RPMI7951 (cell line): Measurements from ENCODE around the gene TBX15. TPM values are rescaled to one million over a fixed set of nuclear protein-coding genes. Genes with fewer than 3 reads are reported as not detected.

Experiments
- DNase-seq: peaks from one replicate; pipeline ENCODE4 v3.0.0-alpha.2; 2012; ENCODE audit warnings: low read depth
- total RNA-seq: library from RNA; depleted of rRNA; stranded (reverse); fragments of >200 nt; shearing (Covaris generic); gene quantifications from 2 replicates; pipeline ENCODE4 v1.2.3, GENCODE V29; 2014; rRNA removed

The TBX15 gene
- total RNA-seq, result 0.20 and 0.24 TPM in 2 replicates

DNA sequence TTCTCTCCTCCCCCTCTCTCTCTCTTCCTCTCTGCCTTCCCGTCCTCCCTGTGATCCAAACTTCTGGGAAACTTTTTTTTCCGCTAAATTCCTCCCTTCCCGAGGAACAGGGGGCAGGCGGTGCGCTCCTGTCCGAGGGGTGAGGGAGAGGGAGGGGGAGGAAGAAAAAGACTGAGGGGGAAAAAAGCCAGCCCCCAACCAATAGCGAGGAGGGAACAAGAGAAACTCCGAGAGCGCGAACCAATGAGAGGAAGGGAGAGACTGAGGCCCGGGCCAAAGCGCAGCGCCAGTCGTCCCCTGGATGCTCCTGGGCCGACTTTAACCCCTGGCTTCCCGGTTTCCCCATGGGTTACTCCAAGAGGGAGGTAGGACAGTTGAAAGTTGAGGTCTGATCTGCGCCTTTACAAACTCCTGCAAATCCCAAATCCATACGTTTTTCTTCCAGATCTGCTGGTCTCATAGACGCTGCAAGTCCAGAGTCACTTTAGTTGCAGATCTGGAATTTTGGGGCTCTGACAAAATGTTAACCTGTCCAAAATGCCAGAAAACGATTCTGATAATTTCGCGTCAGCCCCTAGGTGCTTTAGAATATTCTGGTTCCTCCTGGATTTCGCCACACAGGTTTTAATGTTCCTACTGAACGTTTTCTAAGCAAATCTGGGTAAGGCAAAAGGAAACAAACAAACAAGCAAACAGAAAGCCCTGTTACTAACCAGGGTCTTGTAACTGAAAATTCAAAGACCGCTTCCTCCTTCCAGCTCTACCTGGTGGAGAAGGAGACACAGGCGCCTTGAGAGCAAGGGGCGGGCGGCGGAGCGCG is at the start of gene TBX15:
Gene TBX15 (minus strand): TSS at position 158 of the 820 bp plus-strand sequence. CDS start 548 bp downstream, outside the sequence.
- DNase-seq, result no peak

DNA sequence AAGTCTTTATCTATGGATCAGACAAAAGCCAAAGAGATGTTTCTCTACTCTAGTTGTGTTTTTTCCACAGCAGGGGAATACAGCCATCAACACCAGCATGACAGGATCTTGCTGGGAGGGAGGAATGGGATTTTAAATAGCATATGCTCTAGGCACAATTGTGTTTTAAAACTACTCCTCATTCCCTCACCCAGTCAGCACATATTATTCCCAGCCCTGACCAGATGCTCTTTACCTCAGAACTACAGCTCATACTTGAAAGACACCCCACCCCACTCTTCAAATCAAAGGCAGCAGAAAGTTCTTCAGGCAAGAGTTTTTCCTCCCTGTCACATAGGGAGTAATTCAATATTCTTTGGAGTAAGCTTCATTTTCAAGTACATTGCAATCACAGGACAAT is 46.2 kb upstream of the TBX15 start:
- DNase-seq, result no peak

DNA sequence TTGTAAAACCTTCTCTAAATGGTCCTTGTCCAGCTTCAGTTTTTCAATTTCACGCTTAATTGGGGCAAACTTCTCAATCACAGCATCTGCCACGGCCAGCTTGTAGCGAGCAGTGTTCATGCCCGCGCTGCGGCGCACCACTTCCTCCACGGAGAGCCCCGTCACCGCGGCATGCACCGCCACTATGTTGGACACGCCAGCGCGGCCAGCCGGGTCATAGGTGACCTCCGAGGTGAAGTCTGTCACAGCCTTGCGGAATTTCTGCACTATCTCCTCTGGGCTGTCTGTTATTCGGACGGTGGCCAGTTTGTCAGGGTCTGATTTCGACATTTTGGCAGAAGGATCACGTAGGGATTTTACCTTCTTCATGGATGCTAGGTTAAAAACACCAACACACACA is 44.8 kb upstream of the TBX15 start:
- no peak for DNase-seq

DNA sequence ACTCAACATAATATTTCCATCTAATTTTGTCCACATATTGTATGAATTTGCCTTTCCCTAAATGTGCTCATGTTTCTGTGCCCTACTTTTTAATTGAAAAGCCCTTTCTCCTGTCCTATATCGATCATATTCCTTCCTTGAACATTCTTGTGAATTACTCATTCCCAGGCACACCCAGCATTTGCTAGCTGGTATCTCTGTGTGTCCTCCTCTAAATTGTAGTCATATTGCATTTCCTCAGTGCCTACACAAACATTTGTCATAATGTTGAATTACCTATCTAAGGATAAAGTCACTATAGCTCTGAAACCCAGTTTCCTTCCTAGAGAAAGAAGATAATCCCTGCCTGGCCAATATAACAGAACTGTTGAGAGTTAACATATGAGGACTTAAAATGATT is 39.6 kb upstream of the TBX15 start:
- DNase-seq, result no peak

DNA sequence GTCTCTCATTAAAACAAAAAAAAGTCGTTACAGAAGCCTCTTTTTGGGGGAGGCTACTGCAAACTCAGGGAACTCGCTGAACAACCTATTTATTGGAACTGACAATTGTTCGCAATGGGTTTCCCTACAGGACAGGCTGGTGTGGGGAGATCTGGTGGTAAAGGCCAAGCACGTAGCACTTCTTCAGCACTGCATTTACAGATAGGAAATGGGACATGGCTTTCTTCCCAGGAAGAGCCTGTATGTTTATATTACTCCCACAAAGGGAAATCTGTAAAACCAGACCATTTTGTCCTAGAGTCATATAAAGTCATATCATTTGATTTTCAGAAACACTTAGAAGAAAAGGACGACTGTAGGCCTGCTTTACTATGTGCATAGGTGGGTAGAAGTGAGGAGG is 38.8 kb upstream of the TBX15 start:
- DNase-seq, result no peak

DNA sequence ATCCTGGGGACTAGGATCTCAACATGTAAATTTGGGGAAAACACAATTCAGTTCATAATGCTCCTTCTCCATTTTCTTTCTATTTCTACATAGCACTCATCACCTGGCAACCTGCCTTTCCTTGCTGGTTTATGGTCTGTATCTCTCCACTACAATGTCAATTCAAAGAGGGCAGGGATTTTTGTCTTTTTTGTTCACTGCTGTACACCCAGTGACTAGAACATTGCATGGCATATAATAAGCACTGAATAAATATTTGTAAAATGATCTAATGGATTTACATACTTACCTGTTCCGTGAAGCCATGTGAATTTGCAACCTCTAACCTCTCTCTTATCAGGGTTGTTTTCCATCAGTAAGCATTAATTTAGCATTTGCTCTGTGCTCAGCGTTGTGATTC is 27.4 kb upstream of the TBX15 start:
- no peak for DNase-seq

DNA sequence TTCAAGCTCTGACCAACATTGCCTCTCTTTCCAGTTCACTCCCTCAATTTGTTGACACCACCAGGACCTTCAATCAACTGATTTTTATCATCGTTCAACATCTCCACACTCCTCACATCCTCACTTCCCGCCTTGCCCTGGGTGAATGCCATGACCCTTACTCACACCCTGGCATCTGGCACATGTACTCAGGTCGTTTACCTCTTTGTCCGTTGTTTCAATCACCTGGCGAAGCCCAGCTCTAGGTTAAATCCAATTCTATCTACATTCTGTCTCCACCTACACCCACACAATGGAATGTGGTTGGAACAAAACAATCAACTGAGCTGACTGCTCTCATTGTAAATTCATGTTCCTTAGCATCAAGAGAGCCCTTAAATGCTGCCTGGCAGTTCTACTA is 24.2 kb upstream of the TBX15 start:
- no peak for DNase-seq

DNA sequence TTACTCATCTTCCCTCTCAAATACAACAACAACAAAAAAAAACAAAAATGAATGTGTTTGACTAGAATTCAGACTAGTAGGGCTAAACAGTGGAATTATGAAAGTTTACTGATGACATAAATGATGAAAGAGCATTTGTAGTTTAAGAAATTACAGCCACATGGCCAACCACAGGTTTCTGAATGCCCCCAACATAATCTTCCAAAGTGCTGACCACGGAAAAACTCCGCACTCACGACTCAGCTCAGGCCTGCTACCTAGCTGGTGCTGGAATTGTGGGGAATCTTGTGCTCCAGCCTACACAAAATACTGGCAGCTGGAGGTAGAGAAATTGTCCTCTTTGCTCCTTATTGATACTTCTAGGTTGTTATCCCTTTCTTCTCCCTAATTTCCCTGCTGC is 23.6 kb upstream of the TBX15 start:
- DNase-seq, result no peak

DNA sequence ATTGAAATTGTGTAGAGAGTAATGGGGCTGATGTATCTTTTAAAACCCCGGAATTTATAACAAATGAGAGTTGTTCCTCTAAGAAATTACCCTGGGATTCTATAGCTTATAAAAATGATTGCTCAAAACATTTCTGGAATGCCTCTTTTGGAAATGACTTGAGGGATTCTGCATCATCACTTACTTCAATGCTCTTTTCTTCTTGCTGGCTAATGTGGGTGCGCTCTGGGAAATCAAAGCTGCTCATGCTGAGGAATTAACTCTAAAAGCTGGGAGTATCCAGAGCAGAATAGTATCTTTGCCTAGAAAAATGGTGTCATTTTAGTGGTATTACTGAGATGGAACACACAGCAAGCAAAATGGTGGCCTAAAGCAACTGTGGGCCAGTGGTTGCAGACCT is 23.0 kb upstream of the TBX15 start:
- no peak for DNase-seq

DNA sequence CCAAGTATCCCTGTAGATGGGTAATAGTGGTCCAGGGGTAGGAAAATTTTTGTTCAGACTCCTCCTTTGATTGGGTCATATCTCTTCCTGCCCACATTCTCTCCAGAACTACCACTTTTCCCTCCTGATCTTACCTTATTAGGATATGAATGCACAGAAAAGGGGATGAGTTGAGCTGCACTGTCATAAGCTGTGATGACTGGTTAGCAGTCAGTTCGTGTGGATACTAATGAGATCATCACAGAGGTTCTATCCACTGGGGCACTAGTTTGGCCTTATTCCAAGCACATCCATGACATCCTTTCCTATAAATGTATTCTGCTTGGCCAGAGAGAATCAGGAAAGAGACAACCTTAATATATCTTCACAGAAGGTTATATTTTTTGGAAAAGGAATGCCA is 22.1 kb upstream of the TBX15 start:
- DNase-seq, result peak; percentile 44

DNA sequence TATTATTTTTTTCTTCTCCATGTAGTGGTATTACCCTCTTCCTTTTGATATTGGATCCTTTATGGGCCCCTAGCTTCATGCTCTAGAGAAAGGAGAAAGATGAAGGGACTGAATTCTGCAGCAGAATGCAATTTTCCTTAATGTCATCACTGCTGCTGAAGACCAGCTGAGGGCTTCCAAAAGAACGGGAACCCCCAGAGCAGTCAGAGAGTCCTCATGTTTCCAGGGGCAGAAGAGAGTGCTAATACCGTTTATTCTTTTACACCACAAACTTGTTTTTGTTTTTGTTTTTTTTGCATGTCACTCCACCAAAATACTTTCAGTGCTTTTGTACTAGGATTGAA is 21.1 kb upstream of the TBX15 start:
- DNase-seq, result no peak

DNA sequence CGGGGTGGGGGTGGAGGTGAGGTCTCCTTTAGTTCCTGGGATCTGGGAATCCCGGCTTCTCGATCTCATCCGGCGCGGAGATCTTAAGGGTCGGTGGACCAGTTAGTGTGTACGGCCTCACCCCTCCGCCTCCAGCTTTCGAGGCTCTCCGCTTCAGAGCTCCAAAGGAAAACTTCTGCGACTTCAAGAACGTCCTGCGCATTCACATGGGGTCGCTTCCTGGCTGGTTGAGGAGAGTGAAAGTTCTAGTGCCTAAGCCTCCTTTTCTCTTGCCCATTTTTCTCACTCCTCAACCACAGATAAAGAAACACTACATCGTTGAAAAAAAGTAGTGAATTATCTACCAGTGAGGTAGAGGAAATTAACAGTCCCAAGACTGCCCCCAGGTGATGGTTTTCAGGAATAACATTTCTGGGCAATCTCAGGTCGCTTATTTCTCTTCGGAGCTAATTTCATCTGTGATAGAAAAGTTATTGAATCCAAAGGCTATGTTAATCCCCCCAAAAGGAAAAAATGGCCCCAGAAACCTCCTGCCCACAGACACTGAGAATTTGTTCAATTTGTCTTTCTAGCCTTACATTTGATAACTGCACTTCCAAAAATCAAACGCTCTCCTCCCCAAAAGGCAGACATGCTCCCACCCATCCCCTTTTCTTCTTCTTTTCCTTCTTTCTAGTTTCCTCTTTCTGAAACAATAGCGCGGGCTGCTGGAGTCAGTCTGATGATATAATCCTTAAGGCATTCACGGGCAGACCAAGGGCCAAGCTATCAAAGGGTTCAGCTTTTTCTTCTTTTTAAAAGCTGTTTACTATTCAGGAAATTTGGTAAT is 20.6 kb upstream of the TBX15 start:
- DNase-seq, result peak; percentile 58

DNA sequence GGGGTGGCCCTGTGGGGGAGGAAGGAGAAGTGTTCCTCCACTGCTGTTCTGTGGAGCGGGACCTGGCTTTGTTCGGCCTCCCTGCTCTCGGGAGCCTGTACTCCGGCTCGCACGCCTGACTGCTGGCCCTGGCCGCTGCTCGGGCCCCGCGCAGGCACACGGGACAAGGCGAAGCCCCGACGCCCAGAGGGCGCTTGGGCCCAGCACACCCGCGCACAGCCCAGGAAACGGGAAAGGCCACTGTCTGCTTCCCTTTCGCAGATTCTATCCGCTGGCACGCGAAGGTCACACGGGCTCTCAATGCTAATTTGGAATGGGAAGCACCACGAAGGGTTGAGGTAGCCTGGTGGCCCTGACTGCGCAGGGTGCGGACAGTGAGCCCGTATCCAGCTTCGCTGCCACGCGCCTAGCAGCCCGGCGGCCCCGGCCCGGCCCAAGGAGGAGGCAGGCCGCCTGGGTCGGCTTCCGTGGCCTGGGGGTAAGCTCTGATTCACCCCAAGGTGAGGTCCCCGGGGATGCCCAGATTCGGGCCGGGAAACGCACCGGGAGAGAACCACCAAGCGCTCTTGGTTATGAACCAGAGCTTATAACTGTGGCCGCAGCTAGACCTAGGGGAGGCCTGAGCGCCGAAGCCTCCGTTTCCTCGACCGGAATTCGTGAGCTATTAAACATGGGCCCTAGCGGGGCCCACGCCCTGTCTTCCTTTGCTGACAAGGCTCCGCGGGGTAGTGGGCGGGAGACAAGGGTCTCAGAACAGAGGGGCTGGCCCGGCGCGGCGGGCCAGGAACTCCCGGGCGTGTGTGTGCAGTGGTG is 19.7 kb upstream of the TBX15 start:
- peak; percentile 11 for DNase-seq

DNA sequence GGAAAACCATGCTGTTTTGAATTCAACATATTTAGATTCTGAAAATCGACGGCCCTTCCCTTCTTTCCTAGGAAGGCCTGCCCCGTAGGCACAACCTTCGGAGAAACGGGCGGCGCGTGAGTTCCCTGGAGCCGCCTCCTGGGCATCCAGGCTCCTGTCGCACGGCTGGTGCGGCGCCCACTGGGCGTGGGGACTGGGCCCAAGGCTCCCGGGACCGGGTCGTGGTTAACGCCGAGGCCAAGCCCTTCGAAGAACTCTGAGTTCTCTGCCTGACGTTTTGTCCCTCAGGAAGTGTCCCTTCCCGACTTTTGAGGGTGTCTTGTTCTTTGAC is 19.2 kb upstream of the TBX15 start:
- DNase-seq, result no peak

DNA sequence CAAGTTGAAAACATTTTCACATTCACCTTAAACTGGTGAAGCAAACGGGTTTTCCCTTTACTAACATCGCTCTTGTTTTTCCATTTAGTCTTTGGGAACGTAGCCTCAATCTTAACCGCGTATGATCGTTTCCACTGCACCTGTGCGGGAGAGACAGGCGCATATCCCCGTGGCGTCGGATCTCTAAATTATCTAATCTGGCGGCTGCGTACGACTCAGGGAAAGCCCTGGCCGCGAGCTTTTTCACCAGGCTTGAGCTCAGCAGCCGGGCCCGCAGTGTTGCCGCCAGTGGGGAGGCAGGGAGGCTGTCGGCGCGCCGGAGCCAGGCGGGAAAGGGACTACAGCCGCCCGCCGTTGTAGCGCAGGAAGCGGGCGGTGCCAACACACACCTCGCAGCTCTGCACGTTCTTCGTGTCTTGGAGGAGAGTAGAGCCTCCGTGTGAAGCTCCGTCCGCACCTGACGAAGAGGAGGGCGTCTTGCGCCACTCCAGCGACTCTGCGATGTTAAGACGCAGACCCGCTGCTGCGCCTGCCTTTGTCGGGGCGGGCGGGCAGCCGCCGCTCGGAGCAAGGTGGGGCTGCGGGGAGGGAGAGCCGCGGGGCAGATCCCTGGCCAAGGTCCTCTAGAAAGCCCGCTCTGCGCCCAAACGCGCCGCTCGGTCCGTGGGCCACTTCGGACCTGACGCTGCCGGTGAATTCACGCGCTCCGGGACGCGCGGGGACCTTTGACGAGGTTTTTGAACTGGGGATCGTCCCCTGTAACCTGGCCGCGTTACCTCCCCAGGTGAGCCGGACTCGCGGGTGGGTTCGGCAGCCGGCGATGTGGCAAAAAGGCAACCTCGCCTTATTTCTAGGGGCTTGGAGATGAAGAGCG is 18.5 kb upstream of the TBX15 start:
- no peak for DNase-seq

DNA sequence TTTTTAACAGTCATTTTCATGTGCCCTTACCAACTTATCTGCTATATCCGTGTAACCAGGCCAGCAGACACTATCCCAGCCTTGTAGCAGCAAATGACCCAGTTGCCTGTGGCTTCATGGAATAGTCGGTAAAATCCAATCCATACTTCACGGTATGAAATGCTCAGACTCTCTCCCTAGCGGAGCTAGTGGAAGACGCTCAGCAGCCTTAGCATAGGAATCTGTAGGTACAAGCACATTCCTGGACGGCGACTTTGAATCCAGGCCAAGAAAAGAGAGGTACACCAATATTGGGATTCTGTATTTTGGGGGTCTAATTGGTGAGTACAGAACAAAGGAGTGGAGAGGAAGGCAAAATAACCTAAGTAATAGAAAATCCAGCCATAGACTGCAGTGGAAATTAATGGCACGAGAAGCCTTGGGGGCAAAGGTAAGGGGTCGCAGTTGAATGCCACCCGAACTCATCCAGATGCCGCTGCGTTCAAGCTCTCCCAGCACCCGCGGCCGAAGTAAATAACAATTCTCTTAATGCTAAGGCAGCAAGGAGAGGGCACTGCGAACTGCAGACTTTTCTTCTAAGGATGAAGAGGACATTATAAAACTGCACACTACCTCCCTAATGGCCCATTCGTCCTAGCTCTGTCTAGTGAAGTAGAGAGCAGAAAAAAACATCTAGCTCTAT is 17.7 kb upstream of the TBX15 start:
- no peak for DNase-seq

DNA sequence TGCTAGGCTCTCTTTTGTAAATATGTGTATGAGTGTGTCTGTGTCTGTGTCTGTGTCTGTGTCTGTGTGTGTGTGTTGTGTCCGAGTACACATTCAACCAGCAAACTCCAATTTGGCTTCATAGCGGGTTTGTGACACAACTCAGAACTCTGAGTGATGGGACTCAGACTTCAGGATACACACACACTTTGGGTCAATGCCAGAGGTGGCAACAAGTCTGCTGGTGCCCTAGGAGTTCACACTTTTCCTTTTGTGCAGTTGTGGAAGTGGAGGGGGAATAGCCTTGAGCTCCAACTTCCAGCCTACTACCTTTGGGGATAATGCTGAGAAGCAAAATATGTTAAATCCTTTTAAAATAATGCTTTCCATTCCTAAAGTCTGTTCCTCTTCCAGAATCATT is 16.6 kb upstream of the TBX15 start:
- no peak for DNase-seq

DNA sequence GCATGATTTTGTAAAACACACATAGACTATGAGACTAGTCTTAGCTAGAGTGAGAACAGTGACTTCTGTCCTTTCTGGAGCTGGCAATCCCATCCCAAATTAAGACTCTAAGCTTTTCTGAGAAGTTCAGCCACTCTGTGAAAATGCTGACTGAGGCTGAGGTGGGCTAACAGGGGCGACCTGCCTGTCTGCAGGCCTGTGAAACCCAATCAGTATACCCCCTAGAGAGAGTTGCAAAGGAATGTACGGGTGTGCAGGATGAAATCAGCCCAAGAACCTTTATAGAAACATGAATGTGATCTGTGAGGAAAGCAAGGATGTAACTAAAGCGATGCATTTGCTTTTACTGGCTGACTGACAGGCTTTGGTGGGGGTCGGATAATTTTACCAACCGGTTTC is 16.0 kb upstream of the TBX15 start:
- no peak for DNase-seq

DNA sequence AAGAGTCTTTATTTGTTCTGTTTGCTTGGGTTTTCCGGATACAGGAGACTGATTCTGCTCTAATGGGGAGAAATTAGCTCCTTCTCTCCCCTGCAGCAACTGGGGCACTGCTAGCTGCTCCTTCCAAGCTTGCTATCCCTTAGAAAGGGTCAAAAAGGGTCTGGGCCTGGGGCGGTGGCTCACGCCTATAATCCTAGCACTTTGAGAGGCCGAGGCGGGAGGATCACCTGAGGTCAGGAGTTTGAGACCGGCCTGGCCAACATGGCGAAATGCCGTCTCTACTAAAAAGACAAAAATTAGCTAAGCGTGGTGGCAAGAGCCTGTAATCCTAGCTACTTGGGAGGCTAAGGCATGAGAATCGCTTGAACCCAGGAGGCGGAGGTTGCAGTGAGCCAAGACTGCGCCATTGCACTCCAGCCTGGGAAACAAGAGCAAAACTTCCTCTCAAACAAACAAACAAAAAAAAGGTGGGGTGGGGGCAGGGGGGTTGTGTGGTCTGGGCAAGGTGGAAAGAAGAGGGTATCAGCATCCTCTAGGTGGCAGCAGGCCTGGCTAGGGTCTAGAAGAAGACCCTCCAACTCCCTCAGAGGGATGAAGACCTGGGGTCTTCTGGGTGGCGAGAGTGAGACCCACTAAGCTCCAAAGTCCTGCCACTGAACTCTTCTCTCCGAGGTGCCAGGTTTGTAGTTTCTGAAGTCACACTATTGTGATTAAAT is 15.4 kb upstream of the TBX15 start:
- no peak for DNase-seq

DNA sequence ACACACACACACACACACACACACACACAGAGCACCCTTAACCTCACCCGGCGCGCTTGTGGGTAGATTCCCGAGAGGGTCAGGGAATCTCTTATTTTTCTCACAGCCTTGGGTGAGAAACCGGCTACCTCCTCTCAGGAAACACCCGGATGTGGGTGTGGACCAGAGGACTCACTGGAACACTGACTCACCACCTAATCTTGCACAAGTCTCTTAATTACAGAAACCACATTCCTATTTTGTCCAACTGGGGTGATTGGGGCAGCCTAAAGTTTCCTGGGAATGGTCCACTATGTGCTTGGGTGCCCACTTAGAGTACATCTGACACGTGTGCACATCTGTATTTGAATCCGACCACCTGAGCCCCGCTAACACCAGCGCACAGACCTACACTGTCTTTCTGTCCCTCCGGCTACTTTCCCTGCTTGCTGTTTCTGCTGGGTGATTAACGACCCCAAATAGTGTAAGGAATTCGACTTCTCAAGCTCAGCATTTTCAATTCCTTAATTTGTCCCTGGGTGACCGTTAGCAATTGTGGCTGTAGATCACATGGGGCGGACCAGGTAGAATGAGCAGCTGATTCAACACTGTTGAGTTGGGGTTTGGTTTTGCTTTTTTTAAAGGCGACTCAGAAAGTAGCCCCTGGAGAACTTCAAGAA is 14.0 kb upstream of the TBX15 start:
- peak; percentile 83 for DNase-seq
